Femur (tissue), 1 donor: Measurements from ENCODE around the gene DIAPH3.

ENCODE experiments used
- DNase-seq: peaks from one replicate; pipeline ENCODE4 v3.0.0-alpha.2; 2017

Gene DIAPH3

DNA sequence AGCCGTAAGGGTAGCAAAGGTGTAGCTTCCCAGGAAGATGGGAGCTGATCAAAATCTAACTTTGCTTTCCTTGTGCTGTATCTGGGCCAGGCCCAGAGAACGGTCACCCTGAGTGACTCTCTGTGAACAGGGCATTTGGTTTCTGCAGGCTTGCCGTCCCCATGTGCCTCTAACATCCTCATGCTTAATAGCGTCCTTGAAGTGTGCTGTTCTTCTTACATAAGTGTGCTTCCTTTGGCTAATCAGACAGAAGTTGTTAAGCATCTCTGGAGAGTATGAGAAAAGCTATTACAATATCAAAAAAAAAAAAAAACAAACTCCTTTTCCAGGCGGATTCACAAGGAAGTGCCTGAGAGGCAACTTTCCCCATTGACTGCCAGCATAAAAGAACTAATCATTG, 503.7 kb downstream of the DIAPH3 start:
- DNase-seq: no peak

DNA sequence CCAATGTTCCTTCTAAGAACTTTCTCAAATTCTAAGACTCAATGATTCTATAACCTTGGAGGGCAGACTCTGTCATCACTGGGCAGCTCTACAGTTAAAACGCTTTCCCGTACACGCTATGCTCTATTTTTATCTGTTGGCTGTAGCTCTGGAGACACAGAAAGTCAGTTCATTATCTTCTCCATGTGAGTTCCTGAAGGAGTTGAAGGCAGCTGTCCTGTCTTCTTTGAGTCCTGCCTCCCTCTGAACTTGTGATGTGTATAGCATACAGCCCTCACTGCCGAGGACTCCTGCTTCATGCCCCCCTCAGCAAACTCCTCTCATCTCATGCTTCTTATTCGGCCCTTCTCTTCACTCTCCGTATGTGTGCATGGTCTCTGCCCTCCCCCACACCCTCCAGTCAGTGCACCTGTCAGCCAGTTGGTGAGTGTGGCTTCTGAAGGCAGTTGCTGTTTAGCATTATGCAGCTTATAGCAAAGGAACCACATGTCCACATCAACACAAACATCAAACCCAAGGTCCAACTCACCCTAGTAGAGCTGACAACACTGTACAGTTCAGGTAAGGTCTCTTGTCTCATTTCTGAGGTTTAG, 504.9 kb downstream of the DIAPH3 start:
- peak; percentile 49 for DNase-seq

DNA sequence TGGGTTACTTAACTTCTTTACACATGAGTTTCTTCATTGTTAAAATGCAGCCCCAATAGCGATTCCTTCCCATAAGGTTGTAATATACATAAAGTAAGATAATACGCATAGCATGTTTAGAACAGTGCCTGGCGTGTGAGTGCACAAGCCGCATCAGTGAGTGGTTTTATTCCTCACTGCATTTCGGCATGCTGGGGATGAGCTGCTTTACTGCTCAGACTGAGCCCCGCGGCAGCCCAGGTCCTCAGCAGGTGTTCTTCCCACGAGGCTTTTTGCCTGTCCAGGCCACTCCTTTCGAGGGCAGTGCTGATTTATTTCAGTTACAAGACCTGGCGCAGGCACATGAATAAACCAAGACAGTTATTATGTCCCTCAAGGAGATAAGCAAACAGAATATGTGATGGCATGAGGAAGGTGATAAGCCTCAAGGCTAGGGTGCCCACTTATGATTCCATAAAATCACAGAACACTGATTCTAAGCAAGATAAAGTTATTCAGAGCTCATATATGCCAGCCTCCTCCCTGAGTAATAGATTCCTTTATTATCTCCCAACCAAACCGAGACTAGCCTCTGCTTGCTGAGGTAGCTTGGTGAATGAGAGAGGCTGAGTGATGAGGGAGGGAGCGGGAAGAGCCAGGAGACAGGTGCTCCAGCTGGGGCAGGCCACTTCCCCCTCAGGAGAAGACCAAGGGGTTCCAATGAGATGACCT, 505.5 kb downstream of the DIAPH3 start:
- DNase-seq: no peak

- no peak for DNase-seq
These were observed 509.8 kb downstream of the DIAPH3 start for GRCh38 chr13:59653916-59654315.

GRCh38 chr13:59651479-59651878, 512.2 kb downstream of the DIAPH3 start:
- DNase-seq: no peak

GRCh38 chr13:59643906-59644626, 519.7 kb downstream of the DIAPH3 start:
- DNase-seq: no peak

GRCh38 chr13:59643364-59643841, 520.3 kb downstream of the DIAPH3 start:
- DNase-seq: no peak

GRCh38 chr13:59641817-59642216, 521.9 kb downstream of the DIAPH3 start:
- no peak for DNase-seq

DNA sequence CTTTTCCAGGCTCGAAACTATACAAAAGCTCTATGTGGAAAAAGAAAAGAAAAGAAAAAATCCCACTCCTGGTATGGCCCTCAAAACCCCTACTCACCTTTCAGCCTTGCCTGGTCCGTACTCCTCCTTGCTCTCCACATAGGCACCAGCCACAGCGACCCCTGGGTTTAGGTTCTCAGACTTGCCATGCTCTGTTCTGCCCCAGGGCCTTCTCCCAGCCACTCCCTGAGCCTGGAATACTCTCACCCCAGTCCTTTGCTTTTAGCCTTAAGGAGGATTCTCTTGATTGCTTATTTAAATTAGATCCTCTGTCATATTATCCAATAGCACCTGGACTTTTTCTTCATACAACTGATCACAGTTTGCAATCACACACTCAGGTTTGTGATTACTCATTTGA, 522.5 kb downstream of the DIAPH3 start:
- no peak for DNase-seq

DNA sequence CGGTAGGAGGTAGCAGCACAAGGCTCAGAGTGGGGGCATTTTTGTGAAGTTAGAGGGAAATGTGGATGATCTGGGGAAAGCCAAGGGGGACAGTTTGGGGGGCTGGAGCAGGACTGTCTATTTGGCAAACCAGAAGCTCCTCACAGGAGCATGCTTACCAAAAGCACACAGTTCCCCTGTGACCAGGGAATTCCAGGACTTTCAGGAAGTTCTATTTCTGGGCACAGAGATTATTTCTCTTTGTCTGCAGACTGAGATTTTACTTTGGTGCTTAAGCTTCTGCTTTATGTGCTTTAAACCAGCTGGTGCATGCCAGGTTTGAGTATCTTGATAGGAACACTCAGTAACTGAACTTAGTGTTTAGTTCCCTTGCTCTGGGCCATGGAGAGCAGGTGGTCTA, 525.3 kb downstream of the DIAPH3 start:
- no peak for DNase-seq

GRCh38 chr13:59635589-59635988, 528.1 kb downstream of the DIAPH3 start:
- DNase-seq: no peak

DNA sequence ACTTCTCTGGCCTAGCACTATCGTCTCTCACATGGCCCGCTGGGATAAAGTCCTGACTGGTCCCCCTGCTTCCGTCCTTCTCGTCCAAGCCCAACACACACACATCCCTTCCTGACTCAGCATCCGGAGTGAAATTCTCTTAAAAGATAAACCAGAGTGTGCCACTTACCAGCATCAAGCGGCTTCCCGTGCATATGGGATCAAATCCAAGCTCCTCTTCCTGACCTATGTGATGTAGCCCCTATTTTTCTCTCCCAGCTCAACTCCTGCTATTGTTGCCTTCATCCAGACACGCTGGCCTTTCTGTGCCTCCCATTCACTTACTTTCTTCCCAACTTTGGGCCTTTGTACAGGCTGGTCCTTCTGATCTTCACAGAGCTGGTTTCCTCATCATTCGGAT, 530.4 kb downstream of the DIAPH3 start:
- peak; percentile 35 for DNase-seq

DNA sequence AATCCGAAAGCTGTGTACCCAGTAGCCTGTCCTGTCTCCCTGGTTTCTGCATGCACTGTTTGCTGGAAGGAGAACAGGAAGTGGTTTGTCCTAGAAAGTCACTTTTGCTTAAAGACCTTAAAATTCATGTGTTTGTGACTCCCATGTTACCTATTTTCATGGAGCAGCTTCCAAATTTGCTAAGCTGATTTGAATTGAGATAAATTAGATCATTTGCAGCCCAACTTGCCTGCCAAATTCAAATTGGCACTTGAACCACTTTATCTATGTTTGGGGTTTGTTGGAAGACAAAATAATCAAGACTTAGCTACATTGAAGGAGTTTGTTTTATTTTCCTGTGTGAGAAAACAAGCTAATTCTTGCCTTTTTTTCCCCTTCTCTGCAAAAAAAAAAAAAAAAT, 532.5 kb downstream of the DIAPH3 start:
- no peak for DNase-seq

- no peak for DNase-seq
These were observed 538.6 kb downstream of the DIAPH3 start for GRCh38 chr13:59625111-59625510.

GRCh38 chr13:59623206-59623915, 540.4 kb downstream of the DIAPH3 start:
- no peak for DNase-seq

DNA sequence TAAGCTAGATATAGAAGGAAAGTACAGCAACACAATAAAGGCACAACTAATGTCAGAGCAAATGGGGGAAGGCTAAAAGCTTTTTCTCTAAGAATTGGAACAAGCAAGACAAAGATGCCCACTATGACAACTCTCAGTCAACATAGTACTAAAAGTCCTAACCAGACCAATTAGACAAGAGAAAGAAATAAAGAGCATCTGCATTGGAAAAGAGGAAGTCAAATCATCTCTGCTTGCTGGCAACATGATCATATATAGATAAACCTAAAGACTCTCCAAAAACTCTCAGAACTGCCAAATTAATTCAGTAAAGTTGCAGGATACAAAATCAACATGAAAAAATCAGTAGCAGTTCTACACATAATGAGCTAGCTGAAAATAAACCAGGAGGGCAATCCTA, 542.0 kb downstream of the DIAPH3 start:
- DNase-seq: no peak
